Measurements from ENCODE around the gene HMGCLL1.

GRCh38 chr6:55456016-55456415 lies 123.0 kb downstream of the HMGCLL1 start:
- TF ChIP-seq CTCF (IDR thresholded peaks at IDR 0.05) (no peak), POLR2AphosphoS5 (IDR thresholded peaks at IDR 0.05) (no peak), EP300 (IDR thresholded peaks at IDR 0.05) (no peak), POLR2A (IDR thresholded peaks at IDR 0.05) (no peak)

Measured in stomach (tissue), 4 donors.